ENCODE results near the gene TKTL2. TPM values are rescaled to one million over a fixed set of nuclear protein-coding genes. Genes with fewer than 3 reads are reported as not detected.

Gene TKTL2, protein sequence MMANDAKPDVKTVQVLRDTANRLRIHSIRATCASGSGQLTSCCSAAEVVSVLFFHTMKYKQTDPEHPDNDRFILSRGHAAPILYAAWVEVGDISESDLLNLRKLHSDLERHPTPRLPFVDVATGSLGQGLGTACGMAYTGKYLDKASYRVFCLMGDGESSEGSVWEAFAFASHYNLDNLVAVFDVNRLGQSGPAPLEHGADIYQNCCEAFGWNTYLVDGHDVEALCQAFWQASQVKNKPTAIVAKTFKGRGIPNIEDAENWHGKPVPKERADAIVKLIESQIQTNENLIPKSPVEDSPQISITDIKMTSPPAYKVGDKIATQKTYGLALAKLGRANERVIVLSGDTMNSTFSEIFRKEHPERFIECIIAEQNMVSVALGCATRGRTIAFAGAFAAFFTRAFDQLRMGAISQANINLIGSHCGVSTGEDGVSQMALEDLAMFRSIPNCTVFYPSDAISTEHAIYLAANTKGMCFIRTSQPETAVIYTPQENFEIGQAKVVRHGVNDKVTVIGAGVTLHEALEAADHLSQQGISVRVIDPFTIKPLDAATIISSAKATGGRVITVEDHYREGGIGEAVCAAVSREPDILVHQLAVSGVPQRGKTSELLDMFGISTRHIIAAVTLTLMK
- polyA plus RNA-seq (ENCODE audit: insufficient read length in 4 of 4), result under 1 TPM in 1 of 4 donors, not detected in 3; 0.07 TPM

DNA sequence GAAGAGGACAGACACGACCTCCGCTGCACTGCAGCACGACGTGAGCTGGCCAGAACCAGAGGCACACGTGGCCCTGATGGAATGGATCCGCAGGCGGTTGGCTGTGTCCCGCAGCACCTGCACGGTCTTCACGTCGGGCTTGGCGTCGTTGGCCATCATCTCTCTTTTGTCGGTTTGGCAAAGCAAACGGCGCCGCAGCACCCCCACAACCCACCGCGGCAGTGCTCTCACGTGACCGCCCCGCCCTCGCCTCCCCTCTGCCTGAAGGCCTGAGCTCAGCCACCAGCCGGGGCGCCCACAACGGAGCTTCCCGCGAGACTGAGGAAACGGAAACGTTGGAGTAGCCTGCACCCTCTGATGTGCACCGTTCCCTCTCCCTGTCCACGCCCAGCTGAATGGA, at the start of gene TKTL2:
TSS of gene TKTL2 (minus strand) at position 179 of the 400 bp plus-strand sequence. CDS start at position 159, 20 bp downstream.
- no peak for DNase-seq (ENCODE audit: low read depth in 4 of 4, low spot score in 3 of 4)

DNA sequence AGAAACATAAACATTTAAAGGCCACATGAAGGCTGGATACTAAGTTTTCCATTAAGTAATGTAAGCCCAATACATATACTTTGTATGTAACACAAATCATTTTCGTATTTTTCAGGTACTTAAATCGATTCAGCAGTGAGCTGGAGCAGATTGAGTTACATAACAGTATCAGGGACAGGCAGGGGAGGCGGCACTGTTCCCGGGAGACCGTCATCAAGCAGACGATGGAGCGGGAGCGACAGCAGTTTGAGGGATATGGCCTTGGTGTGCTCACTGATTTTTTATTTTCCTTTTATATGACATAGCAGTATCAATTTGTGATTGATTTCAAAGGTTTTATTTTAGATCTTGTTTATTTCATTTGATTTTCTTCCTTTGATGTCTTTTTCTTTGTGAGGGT, 41.6 kb upstream of the TKTL2 start:
- no peak for DNase-seq (ENCODE audit: low read depth in 4 of 4, low spot score in 3 of 4)

DNA sequence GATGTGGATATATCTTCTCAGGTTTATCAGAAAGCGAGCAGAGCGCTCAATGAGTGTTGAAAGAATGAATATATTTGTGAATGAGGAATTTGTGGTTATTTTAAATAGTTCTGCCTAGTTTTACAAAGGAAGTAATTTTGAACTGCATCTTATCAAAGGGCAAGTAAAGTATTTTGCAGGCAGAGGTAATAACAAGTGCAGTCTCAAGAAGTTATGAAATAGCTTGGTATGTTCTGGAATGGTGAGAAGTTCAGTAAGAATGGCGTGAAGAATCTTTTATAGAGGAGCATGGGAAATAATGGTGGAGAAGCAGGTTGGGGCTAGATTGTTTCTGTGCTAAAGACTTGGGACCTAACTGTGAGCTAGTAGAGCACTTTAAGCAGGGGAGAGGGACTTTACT, 31.8 kb upstream of the TKTL2 start:
- DNase-seq (ENCODE audit: low read depth in 4 of 4, low spot score in 3 of 4), result no peak

DNA sequence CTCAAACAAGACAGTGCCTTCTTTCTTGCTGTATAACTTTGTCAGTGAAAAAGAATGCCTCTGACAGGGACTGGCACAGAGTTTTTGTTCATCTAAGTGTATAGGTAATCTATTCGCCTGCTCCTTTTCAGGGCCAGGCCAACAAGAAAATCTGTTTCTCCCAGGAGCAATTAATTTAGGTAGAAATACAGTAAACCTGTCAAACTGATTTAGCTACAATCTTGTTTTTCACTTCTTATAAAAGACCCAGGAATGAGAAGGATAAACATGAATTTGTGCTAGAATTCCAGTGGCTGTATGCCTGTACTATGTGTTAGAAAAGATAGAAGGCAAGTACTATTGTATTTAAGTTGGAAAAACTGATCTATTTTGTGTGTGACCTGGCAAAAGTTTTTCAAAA, 27.0 kb upstream of the TKTL2 start:
- peak in 1 of 4 donors; percentile 38 for DNase-seq (ENCODE audit: low read depth in 4 of 4, low spot score in 3 of 4)

DNA sequence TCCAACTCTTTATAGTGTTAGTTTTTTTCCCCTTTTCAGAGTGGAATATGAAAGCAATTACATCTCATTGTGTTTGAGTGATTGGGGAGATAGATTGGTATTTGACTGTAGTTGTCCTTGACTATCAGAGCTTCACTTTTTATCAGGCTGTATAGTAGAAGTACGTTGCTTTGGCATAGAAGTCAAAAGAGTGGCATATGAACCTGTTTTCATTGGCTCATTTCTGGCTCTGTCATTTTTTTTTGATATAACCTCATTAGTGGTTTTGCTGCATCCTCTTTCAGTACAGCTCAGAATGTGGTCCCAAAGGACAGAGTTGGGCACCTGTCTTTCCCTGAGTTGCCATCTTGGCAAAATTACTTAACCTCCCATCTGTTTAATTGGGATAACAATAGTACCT, 22.3 kb upstream of the TKTL2 start:
- no peak for DNase-seq (ENCODE audit: low read depth in 4 of 4, low spot score in 3 of 4)

DNA sequence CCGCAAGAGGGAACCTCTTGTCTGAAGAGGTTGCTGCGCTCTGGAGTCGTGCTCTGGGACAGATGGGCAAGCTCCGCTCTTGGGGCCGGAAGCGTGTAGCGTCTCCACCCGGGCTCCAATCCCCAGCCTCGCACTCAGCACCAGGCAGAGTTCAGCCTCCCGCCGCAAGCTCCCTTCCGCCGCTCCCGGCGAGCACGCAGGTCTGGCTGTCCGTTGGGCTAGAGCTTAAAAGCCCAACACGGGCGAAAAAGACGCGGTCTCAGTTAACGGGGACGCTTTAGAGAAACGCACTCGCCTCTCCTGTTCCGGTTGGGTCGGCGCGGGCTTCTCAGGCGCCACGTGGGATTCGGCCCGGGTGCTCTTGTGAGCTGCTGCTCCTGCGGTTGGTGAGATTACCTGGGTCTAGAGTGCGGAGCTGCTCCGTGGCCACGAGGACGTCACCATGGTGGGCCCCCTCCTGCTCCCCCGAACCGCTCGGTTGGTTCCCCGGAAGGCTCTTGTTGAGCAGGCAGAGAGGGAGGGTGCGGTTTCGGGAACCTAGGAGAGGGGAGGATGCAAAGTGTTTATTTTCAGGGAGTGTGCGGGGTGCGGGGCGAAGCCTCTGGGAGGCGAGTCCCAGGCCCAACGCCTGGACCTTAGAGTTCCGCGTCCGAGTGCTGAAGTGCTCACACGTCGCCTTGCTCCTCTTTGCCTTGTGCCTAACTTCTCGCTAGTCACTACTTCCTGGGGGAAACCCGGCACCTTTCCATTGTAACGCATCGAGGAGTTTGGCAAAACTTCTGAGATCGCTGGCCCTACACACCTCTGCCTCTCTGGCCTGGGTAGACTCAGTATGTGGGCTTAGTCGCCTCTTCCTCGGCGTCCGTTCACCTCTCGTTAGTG, 21.0 kb upstream of the TKTL2 start, which contains the start of gene TMA16:
TSS of gene TMA16 (plus strand) at position 331 of the 882 bp plus-strand sequence. CDS start at position 443, 112 bp downstream.
- DNase-seq (ENCODE audit: low read depth in 4 of 4, low spot score in 3 of 4), result peak; percentile 82 to 84 (median 82)

DNA sequence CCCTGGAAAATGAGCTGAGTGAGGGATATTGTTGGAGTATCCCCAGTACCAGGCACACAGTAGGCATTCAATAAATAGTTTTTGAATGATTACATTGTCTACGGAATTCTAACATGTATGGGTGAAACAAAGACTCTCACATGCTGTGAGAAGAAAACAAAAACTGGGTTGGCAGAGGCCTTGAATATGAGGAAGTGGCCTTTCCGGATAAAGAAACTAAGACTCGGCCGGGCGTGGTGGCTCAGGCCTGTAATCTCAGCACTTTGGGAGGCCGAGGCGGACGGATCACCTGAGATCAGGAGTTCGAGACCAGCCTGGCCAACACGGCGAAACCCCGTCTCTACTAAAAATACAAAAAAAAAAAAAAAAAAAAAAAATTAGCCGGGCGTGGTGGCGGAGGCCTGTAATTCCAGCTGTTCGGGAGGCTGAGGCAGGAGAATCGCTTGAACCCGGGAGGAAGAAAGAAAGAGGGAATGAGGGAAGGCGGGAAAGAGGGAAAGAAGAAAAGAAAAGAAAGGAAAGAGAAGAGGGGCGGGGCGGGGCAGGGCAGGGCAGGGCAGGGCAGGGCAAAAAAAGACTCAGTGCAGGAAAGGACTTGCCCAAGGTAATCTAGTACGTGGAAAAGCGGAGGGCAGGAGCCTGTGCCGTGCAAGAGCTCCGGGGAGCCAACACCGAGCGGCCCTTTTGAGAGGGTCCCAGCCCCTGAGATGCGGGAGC, 20.2 kb upstream of the TKTL2 start:
- no peak for DNase-seq (ENCODE audit: low read depth in 4 of 4, low spot score in 3 of 4)

DNA sequence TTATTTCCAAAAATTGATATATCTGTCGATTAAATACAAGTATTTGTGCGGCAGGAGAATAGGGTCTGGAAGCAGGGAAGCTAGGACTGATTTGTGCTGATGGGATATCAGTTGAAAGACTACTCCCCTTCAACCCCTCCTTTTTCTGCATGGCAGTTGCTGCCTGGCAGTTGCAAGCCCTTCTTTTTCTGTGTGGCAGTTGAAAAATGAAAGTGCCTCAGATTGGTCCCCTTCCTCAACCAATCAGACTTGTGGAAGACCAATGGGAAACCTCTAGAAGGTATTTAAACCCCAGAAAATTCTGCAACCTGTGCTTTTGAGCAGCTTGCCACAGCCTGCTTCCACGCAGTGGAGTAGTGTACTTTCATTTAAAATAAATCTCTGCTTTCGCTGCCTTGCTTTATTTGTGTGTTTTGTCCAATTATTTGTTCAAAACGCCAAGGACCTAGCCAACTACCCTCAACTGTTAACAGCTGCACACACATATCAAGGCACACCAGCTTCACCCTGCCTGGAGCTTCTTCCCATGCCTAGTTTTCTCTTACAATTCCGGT, 19.5 kb upstream of the TKTL2 start:
- DNase-seq (ENCODE audit: low read depth in 4 of 4, low spot score in 3 of 4), result no peak

DNA sequence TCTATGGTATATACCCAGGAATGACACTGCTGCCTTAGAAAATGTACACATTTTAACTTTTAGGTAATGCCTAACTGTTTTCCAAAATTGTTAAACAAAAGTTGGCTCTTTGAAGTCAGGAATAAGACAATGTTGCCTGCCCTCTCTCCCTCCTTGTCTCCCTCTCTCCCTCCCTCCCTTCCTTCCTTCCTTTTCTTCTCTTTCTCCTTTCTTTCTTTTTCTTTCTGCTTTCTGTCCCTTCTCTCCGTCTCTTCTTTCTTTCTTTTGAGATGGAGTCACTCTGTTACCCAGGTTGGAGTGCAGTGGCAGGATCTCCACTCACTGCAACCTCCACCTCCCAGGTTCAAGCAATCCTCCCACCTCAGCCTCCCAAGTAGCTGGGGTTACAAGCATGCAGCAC, 16.4 kb upstream of the TKTL2 start:
- no peak for DNase-seq (ENCODE audit: low read depth in 4 of 4, low spot score in 3 of 4)

DNA sequence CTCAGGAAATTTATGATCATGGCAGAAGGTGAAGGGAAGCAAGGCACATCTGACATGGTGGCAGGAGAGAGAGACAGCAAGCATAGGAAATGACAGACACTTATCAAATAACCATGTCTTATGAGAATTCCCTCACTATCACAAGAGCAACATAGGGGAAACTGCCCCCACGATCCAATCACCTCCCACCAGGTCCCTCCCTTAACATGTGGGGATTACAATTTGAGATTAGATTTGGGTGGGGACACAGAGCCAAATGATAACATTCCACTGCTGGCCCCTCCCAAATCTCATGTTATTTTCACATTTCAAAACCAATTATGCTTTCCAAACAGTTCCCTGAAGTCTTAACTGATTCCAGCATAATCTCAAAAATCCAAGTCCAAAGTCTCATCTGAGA, 12.8 kb upstream of the TKTL2 start:
- DNase-seq (ENCODE audit: low read depth in 4 of 4, low spot score in 3 of 4), result no peak

DNA sequence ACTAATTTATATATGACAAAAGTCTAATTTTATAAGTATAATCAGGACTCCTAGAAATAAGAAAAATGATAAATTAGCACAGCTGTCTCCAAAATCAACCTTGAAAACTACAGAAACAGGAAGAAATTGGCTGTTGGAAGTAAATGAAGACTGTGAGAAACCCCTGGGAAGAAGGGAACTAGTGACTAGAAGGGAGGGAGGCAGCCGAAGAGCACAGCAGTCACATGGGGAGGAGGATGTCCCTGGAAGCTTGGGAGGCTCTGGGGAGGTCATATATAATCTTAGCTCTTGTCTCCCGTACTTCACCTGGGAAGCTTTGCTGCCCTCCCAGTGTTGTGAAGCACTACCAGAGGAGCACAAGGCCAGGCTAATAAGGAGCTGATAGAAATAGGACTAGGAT, 12.0 kb upstream of the TKTL2 start:
- DNase-seq (ENCODE audit: low read depth in 4 of 4, low spot score in 3 of 4), result no peak

DNA sequence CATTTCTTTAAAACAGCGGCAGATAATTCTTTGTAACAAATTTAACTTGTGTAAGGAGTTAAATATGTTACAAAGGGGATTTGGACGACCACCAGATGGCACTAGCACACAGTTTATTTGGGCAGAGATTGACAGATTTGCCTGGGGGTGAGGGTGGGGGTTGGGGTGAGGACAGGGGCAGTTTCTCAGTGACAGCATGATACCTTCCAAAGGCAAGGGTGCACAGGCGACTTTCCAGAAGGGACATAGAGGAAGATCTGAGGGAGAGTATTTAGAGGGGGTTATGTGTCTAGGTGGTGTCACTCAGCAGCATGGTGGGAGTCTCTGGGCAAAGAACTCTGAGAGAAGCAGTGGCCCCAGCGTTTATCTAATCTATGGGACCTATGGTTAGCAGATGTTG, 11.4 kb upstream of the TKTL2 start:
- DNase-seq (ENCODE audit: low read depth in 4 of 4, low spot score in 3 of 4), result peak; percentile 28 to 45 (median 40)

DNA sequence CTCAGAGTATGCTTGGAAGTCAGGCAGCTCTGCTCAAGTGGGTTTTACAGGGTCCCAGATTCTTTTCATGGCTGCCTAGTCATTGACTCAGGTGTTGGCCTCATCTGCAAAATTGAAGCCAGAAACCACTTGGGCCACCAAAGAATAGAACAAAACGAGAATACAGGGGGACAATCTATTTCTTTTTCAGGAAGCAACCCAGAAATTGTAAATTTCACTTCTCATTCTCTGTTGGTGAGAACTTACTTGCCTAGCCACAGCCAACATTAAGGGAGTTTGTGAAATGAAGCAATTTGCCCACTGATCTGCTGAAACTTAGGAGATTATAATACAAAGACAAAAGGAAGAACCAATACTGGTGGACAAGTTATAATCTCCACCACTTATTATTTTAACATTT, 8.6 kb upstream of the TKTL2 start:
- DNase-seq (ENCODE audit: low read depth in 4 of 4, low spot score in 3 of 4), result no peak

DNA sequence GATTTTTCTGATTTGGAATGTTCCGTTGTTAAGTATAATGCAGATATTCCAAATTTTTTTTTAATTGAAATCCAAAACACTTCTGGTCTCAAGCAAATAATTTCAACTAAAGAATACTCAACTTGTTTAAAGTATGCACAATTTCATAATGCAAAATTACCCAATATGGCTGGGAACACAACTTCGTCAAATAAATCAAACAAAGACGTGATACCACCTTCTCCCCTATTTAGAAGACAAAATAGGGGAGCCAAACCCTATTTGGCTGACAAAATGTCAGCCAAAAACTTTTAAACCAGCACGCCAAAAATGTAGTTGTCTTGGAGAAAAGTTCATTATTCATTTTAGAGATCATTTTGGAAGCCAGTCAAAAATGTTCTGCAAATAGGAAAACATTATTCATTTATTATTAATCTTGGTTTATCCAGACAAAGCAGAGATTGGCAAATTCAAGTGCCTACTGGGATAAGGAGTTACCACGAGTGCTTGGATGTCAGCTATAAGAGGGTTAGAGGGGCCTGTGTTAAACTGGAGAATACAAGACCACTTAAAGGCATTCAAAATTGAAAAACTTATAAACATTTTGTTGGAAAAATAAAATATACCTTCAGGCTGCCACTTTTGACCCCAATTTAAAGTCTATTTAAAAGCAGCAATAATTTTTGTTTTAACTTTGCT, 3.3 kb upstream of the TKTL2 start:
- no peak for DNase-seq (ENCODE audit: low read depth in 4 of 4, low spot score in 3 of 4)

DNA sequence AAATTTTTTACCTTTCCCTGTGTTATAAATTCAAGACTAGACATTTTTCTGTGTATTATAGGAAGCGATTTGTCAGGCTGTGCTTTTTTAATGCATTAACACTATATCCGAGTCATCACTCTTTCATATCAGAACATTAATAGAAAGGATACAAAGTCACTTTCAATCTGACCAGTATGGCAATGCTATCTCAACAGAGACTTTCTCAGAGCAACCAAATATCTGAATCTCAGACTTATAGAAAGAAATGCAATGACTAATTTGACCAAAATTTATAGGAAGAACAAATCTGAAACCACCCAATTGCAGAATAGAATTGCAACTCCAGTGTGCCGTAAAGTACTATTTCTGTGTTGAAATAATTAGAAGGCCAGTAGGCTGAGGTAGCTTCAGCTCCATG, 473 bp upstream of the TKTL2 start:
- DNase-seq (ENCODE audit: low read depth in 4 of 4, low spot score in 3 of 4), result no peak

DNA sequence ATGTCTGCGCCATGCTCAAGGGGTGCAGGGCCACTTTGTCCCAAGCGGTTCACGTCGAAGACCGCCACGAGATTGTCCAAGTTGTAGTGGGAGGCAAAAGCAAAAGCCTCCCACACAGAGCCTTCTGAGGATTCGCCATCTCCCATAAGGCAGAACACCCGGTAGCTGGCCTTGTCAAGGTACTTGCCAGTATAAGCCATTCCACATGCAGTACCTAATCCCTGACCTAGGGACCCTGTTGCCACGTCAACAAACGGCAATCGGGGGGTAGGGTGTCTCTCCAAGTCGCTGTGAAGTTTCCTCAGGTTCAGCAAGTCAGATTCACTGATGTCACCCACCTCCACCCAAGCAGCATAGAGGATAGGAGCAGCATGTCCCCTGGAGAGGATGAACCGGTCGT, 424 bp downstream of the TKTL2 start:
- DNase-seq (ENCODE audit: low read depth in 4 of 4, low spot score in 3 of 4), result no peak

DNA sequence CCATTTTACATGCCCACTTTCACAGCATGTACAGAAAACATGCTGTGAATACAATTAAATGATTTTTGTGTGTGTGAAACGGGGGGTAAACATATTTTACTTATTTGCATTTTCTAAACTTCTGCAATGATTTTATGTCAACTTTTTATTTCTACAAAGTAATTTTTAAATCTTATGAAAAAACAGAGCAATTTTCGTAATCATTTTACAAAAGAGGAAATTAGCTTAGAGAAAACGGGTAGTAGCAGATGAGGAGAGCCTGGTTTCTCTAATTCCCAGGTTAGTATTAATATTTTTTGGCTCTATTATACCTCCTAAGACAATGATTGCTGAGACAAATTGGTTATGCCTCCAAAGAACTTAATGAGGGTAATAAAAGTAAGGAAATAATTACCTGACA, 3.2 kb downstream of the TKTL2 start:
- no peak for DNase-seq (ENCODE audit: low read depth in 4 of 4, low spot score in 3 of 4)

DNA sequence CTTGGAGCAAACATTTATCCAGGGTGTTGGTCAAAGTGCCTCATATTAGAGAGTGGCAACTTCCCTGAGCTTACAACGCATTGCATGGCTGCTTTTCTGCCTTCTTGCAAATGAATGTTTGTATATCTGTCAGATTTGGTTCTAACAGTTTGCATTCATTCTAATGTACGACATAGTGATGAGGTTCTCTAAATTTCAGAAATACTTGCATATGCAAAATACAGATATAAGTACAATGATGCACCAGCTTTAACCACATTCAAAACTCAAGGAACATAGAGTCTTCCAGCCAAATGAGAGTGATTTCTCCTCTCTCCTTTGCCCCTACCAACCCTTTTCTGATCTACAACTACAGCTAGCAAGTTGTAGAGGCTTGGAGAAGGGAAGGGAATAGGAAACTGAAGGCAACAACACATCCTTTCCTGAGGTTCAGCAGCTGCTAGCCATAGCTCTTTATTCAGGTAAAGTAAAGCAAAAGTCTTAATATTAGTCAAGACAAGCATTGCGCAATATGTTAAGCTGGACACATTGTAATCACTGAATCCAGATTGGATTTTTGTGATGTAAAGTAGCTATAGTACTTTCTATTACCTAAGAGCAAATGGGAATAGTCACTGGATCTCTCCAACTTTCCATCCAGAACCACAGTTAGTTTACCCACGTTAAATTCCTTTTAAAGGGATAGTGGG, 6.3 kb downstream of the TKTL2 start:
- DNase-seq (ENCODE audit: low read depth in 4 of 4, low spot score in 3 of 4), result no peak

DNA sequence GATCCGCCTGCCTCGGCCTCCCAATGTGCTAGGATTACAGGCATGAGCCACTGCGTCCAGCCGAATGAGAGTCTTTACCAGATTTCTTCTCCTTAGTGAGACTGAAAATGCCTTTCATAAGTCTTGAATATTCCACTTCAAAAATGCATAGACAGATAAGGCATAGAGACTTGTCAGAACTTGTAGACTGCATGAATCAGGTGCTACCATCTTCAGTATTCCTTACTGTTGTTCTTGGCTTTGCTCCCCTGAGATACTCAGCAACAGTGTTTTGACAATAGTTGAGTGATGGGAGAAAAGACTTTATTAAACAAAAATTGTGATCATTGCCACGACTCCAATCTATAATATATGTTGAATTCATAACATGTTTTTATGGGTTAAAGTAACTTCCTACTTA, 11.0 kb downstream of the TKTL2 start:
- DNase-seq (ENCODE audit: low read depth in 4 of 4, low spot score in 3 of 4), result no peak
